HPDE6-E6E7 (cell line): ENCODE measurements around the gene RASAL2.

Source experiments
- DNase-seq: peaks from one replicate; pipeline ENCODE4 v3.0.0; 2011; ENCODE audit warnings: missing footprints; ENCODE audit errors: extremely low spot score

The RASAL2 gene

DNA sequence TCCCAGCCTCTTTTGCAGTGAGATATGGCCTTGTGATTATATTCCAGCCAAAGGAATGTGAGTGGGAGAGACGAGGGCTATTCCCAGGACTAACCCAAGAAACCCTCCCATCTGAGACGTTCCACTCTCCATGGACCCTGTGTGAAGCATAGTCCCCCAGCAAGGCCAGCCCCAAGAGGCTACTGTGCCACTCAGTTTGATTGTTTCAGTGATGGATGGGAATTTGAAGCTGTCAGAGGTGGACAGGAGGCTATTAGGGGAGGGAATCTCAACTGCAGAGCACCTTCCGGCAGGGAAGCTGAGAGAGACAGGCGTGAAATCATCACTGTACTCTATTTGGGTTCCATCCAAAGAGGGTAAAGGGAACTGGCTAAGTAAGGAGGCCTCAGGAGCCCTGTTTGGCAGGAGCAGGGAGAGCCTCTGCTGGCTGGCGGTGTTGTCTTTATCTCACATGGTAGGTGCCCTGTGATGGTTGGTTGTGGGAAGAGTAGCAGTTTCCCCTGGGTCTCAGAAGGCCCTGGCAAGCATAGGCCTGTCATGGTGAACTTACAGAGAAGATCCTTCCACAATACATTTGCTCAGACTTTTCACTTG, 415.6 kb downstream of the RASAL2 start:
- DNase-seq, result no peak

DNA sequence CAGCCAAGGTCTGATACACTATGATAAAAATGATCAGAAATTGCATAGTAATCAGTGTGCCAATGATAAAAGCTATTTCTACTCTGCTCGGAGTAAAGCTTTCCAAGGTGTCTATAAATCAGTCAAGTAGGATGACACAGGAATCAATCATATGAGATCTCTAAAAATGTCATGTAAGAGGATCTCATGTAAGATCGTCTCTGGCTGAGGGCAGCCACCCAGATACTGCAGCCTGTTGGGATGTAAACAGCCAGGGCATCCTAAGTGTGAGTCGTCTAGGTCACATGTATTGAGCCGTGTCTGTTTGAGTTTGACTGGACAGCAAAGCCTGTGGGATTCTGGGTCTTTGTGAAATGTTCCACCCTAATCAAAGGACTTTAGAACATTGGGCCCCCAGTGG, 416.3 kb downstream of the RASAL2 start:
- DNase-seq, result no peak

DNA sequence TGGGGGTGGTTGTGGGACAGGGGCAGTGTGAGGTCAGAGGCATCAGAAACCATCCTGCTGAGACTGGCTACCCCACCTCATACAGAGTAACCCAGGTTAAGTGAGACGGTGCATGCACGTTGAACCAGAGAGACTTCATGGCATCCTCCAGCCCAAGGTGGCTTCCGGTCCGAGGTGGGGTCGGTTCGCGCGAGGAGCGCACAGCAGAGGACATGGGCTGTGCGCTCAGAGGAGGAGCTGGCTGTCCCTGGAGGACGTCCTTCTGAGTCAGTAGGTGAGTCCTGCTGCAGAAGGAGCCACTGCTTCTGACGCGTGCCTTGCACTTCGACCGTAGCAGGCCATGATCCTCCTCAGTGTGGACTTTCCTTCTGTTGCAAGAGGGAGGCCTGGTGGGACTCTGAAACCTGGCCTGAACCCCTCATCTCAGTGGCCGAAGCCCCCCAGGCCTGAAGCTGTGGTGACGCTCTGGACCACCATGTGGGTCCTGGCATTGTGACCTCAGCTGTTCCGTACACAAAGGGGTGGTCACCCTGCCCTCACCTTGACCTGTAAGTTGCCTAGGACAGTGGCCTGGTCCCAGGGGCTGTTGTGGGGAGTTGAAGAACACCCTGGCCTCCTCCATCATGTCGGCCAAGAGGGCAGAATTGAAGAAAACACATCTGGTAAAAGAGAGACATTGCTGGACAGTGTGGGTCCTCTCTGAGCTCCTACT, 418.8 kb downstream of the RASAL2 start, which contains the start of gene TEX35:
TEX35 (plus strand) TSS at position 544 of the 712 bp plus-strand sequence; CDS start at position 624, 80 bp downstream.
- no peak for DNase-seq

DNA sequence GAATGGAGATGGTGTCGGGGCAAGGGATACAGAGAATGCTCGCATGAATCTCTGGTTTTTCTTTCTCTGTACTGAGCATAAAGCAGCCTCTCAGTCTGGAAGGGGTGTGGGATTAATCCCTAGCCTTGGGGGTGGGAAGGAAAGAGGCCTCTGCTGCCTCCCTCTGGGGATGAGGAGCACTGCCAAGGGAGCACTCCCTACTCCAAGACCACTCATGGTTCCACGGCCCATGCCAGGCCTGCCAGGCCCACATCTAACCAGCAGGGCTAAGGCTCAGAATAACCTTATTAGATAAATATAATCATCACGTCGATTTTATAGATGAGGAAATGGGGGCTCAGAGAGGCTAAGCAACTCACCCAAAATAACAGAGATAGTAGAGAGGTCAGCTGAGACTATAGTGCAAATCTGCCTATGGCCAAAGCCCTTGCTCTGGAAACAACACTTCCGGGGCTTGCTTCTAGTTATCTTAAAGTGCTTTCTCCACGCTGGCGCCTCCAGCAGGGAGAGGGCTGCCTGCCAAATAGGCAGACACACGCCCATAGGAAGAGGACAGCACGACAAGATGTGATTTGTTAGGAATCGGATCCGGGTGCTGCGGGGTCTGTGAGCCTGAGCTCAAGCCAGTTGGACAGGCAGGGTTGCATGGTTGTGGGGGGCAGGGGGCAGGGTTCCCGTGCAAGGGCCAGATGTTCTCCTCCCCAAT, 419.5 kb downstream of the RASAL2 start:
- DNase-seq, result no peak

DNA sequence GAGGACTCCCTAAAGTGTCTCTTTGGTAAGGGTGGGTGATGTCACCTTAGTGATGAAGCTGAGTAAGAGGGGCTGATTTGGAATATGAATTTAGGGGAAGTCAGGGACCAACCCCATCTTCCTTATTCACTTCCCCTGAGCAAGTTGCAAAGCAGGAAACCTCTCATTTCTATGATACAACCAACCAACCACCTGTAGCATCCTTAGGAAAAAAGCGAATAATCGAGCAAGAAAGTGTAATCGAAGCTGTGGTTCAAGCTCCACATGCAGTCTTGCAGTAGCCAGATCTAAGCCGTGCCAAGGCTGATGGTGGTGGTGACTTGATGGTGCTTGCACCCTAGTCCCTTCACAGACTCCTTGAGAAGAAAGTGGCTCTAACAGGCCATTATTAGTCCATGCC, 422.2 kb downstream of the RASAL2 start:
- DNase-seq, result no peak

DNA sequence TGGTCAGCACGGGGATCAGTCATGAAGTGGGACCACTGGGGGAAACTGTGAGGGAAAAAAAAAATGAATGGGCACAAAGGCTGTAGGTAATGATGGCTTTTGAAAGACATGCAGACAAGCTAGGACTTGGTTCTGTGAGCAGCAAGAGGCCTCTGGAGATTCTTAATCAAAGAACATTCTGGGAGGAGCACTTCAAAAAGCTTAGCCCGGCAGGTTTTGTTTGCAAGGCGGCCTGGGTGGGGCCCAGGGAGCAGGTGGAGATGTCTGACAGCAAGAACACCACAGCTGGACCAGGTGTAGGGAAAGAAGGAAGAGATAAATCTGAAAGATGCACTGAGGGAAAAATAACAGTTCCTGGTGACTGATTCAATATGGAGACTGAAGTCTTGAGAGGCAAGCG, 425.0 kb downstream of the RASAL2 start:
- DNase-seq, result no peak

DNA sequence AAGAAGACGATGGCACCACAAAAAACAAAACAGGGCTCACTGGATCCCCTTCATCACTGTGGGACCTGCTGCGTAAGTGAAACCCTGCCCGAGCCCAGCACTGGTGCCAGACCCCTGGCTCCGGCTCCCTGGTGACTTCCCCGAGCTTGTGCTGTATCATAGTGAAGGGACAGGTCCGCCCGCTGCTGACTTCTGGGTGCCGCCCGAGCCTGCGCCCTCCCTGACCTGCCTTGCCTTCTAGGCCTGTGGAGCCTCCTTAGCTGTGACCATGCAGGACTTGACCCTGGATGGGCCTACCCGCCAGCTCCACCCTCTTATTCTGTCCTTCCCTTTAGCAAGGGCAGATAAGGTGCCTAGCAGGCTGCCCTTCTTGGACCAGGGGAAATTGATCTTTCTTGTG, 426.9 kb downstream of the RASAL2 start:
- DNase-seq, result no peak

DNA sequence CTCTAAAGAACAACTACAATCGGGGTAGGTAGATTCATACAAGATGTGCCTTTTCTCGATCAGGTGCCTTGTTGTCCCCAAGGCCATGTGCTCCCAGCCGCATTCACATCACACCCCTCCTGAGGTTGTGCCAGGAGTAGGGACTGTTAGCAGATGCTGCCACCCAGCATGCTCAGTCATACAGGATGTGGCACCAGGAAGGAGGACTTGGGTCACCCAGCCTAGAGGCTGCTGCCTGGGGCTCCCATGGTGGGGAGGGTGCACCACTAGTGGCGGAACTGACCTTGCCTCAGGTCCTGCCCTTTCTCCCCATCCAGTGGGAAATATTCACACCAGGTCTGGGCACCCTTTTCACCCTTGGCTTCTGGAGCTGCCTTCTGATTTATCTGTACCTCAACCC, 427.3 kb downstream of the RASAL2 start:
- DNase-seq, result no peak

DNA sequence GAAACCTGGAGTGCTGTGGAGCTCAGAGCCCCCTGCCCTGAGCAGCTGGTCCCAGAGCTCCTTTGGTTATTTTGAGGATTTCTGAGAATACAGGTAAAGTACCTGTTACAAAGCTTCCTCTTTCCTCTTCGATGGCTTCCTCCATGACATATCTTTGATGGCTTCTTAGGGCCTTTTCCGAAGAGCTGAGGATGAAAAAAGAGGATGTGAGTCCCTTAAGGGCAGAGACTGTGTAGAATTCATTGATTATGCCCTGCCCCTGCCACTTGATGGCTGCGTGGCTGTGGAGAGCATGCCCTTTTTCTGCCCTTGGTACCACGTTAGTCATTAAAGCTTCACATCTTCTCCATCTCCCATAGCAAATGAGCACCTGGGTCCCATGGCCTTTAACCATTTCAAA, 433.2 kb downstream of the RASAL2 start:
- DNase-seq, result no peak

DNA sequence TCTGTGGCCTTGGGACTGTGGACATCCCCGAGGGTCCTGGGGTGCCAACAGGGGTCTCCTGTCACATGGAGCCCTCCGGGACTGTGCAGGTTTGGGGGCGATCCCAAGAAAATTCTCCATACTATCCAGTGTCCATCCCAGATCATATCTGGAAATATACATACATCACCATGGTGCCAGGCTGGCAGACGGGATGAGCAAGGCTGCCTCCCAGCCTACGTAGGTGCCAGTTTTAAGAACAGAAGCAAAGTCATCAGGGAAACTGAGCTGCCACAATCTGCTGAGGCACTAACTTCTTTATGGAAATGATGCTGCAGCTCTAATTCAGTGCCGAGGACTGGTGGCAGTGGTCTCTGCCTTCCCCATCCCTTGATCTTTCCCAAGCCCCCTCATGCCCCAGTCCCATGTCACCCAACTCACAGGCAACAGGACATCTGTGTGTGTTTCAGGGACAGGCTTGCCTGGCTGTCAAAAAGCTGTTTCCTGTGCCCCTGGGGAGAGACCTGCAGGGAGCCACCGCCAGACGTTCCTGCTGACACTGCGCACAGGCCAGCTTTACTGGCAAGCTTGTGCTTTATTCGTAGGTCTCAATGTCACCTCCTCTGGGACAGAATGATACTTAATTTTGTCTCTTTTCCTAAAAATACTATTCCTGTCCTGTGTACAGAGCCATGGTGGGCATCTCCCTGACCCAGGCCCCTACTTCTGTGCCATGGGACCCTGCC, 434.5 kb downstream of the RASAL2 start:
- no peak for DNase-seq

DNA sequence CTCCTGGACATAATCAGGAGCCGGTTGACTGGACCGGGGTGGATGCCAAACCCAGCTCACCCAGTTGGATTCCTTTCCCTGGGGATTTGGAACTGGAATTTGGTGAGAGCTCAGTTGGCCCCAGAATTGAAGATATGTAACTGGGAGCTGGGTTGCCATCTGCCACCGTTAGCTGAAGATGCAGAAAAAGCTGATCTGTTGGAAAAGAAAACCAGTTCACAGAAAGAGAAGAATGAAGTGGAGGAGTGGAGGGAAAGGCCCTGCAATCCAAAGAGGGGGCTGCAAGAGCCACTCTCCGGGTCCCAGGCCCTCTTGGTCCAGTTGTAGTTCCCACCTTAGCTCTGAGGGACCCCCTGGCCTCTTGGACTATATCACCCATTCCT, 435.0 kb downstream of the RASAL2 start:
- no peak for DNase-seq

DNA sequence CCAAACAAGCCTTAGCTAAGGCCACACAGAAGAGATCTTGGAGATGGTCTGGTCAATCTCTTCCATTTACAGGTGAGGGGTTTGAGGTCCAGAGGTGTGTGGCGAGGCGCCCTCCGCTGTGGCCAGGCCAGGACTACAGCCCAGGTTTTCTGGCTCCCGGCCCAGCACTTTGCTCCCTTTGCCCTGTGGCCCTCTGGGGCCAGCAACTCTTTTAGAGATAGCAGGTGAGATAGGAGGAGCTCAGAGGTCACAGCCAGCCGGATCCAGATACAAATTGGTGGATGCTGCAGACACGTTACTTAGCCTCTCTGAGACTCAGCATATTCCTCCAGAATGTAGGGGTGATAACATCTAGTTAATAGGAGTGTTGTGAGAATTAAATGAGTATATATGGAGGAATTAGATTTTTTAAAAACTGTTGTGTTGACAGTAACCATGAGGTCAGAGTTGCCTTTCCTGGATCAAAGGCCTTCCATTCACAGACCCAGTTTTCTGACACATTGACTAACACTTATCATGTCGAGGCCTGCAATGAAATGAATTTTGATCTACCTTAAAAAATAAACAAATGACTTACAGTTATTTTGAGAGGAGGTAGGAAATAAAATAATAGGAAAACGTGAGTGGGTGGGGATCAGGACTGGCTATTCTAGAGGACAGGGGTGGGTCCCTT, 435.6 kb downstream of the RASAL2 start:
- DNase-seq, result peak; percentile 79

DNA sequence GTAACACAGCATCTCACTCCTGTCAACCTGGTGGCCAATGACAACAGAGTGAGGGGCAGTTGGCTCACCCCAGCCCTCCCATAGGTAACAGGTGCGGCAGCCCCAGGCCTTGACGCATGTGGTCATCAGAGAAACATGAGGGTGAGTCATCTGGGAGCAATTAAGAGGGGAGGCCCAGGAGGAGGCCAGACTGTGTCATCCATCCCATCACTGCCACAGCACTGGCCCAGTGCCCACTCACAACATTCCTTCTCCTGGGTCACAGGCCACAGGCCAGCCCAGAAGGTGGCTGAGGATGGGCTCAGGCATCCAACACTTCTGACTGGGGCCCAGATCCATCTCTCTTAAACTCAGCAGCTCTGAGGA, 436.1 kb downstream of the RASAL2 start:
- peak; percentile 98 for DNase-seq

DNA sequence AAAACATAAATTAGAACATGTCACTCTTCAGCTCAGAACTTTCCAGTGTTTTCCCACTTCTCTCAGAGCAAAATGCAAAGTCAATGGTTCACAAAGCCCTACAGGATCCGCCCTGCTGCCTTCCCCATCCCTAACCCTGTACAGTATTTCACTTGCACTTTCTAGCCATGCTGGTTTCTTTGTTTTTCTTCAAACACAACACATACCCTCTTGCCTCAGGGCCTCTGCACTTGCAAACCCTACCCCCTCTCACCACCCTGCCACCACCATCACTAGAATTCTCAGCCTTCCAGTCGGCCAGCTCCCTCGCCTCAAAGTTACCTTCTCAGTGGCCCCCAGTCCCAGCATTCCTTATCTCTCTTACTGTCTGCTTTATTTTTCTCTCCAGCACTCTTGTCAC, 436.6 kb downstream of the RASAL2 start:
- no peak for DNase-seq

DNA sequence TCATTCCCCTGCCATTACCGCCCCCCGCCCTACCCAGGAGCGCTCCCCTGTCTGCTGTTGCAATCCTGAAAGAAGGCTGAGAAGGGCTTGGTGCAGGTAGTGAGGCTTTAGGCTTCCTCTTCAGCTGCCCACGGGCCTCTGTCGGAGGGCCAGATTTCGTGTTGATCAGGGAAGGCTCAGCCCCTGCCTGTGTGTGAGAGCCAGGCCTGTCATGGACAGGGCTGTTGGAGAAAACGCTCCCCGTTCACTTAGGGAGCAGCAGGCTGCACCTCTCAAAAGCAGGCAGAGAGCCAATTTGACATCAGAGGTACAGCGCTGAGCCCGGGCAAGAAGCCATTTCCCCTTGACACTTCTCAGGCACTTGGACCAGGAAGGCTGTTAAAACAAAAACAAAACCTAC, 438.0 kb downstream of the RASAL2 start:
- no peak for DNase-seq

DNA sequence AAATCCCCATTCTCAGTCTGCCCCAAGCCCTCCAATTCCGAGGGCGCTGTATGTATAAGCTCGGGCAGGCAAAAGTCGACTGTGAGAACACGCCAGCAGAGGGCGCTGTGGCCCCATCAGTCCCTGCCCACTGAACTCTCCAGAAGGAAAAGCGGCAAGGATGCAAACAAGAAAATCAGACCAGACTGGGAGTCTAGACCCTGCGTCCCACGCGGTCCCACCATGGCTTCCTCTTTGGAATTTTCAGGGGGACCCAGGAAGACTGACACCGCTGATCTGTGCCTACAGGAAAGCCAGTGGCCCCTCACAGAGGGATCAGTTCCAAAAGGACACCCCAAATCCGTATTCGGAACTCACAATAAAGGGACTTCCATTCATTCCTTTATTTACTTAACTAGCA, 438.5 kb downstream of the RASAL2 start:
- peak; percentile 71 for DNase-seq

DNA sequence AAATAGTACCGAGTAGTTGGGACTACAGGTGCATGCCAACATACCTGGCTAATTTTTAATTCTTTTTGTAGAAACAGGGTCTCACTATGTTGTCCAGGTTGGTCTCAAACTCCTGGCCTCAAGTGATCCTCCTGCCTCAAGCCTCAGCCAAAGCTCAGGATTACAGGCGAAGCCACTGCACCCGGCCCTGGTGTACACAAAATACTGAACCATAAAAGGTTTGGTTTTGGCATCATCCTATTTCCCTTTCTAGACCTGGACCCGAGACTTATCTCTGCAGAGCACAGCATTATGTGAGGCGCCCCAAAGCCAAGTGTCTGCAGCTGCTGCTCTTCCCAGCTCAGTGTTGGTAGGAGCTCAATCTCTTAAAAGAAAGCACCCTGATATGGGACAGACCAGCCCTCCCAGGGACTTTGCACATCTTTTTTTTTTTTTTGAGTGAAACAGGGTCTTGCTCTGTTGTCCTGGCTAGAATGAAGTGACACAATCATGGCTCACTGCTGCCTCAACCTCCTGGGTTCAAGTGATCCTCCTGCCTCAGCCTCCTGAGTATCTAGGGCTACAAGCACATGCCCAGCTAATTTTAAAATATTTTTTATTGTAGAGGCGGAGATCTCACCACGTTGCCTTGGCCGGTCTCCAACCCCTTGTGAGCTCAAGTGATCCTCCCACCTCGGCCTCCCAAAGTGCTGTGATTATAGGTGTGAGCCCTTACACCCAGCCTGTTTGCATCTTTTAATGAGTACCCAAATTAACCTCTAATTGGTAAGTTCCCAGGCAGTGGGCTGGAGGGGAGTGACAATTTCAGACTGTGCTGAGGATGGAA, 439.4 kb downstream of the RASAL2 start:
- DNase-seq, result no peak
